ENCODE data around the gene MTREX.

DNA sequence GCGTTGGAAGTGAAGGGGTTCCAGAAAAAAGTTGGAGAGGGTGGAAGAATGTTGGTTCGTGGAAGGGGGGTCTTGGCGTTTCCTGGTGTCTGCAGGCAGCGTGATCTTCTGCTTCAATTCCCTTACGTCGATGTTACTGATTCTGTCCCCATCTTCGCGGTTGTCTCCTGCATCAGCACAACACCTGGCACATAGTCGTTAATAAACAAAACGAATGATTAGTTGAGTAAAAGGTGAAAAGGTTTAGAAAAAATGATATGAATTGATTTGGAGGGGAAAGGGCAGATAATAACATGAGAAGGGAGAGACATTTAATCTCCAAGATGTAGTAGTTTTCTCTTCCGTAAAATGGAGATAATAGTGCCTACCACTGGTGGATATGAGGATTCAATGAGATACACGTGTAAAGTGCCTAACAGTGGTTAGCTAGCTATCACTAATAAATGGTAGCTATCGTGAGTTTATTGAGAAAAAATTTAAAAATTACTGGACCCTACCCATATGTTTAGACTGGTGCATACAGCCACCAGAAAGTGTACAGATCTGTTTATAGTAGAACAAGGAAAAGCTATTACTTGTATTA, 556 bp downstream of the MTREX start:
- TF ChIP-seq CTCF (IDR thresholded peaks at IDR 0.05) (no peak), POLR2A (IDR thresholded peaks at IDR 0.05) (no peak), POLR2AphosphoS5 (IDR thresholded peaks at IDR 0.05) (no peak)
